GM21526 (cell line): ENCODE data around the gene LYSMD1.
"Not testable (repeated sequence)": the region's sequence is repeated elsewhere in the genome, so short reads cannot be mapped to it uniquely, and the experiment has no call there.

ENCODE experiments used
- ATAC-seq: cut with Tn5 transposase; IDR thresholded peaks from one replicate; pipeline ENCODE4 v1.9.1; 2021; ENCODE audit warnings: moderate library complexity; ENCODE audit not compliant: unreplicated experiment, low FRiP score

Gene LYSMD1

GRCh38 chr1:151165738-151166504, at the start of gene LYSMD1, which contains the start of gene SCNM1:
Gene LYSMD1, minus strand, starts transcription at chr1:151165902. Its CDS starts 644 bp downstream, at chr1:151165258.
Gene SCNM1, plus strand, starts transcription at chr1:151166144. Its CDS starts 9 bp downstream, at chr1:151166153.
- ATAC-seq, result peak; percentile 72

GRCh38 chr1:151213560-151213959, 47.9 kb upstream of the LYSMD1 start:
- no peak for ATAC-seq

- ATAC-seq, result no peak
Observed at GRCh38 chr1:151211972-151212705, 46.4 kb upstream of the LYSMD1 start.

- no peak for ATAC-seq
Observed at GRCh38 chr1:151210830-151211229, 45.1 kb upstream of the LYSMD1 start.

GRCh38 chr1:151205381-151205965, 39.8 kb upstream of the LYSMD1 start:
- not testable (repeated sequence) for ATAC-seq

GRCh38 chr1:151199873-151200581, 34.3 kb upstream of the LYSMD1 start:
- no peak for ATAC-seq

- ATAC-seq, result peak; percentile 75
Observed at GRCh38 chr1:151198254-151199127, 32.8 kb upstream of the LYSMD1 start, which contains the start of gene PIP5K1A. Gene PIP5K1A, plus strand, starts transcription at chr1:151198552. Its CDS starts 445 bp downstream, at chr1:151198997.

- no peak for ATAC-seq
Observed at GRCh38 chr1:151197863-151198253, 32.2 kb upstream of the LYSMD1 start.

GRCh38 chr1:151196292-151196800, 30.6 kb upstream of the LYSMD1 start:
- ATAC-seq, result no peak

- ATAC-seq, result not testable (repeated sequence)
Observed at GRCh38 chr1:151194894-151195594, 29.3 kb upstream of the LYSMD1 start.

- ATAC-seq, result no peak
Observed at GRCh38 chr1:151193856-151194255, 28.2 kb upstream of the LYSMD1 start.

- no peak for ATAC-seq
Observed at GRCh38 chr1:151193304-151193703, 27.6 kb upstream of the LYSMD1 start.

- no peak for ATAC-seq
Observed at GRCh38 chr1:151192047-151192446, 26.3 kb upstream of the LYSMD1 start.

GRCh38 chr1:151189637-151190445, 24.1 kb upstream of the LYSMD1 start, which contains the start of gene VPS72:
Gene VPS72, minus strand, starts transcription at chr1:151190197. Its CDS starts 76 bp downstream, at chr1:151190121.
- ATAC-seq, result peak; percentile 79

- not testable (repeated sequence) for ATAC-seq
Observed at GRCh38 chr1:151188667-151189066, 23.0 kb upstream of the LYSMD1 start.

GRCh38 chr1:151187205-151187604, 21.5 kb upstream of the LYSMD1 start:
- no peak for ATAC-seq

- no peak for ATAC-seq
Observed at GRCh38 chr1:151184211-151184610, 18.5 kb upstream of the LYSMD1 start.

GRCh38 chr1:151176514-151177045, 10.9 kb upstream of the LYSMD1 start:
- ATAC-seq, result no peak
